K562 (cell line): Measurements from ENCODE around the gene OR2V2. TPM values are rescaled to one million over a fixed set of nuclear protein-coding genes. Genes with fewer than 3 reads are reported as not detected.

Source experiments
- CBX3 ChIP-seq, 2 experiments: IDR thresholded peaks; 1 replicate in 1 of 2; 2 replicates in 1 of 2; pipeline ENCODE4 v1.6.1; 2012; ENCODE audit warnings: inconsistent platforms in 2 of 2, low read length in 2 of 2, borderline replicate concordance in 1 of 2, control low read depth in 1 of 2
- CBX5 ChIP-seq: IDR thresholded peaks from 2 replicates; pipeline ENCODE4 v1.6.1; 2014; ENCODE audit warnings: low read depth, borderline replicate concordance
- CHD4 ChIP-seq: fragments of 200-600 bp; sonication (generic); IDR thresholded peaks from 3 replicates; pipeline ENCODE4 v1.6.1; 2012; ENCODE audit warnings: low read depth, mild to moderate bottlenecking, mixed read lengths, low read length, inconsistent platforms; ENCODE audit not compliant: insufficient read depth, insufficient replicate concordance, poor library complexity, severe bottlenecking
- JUN ChIP-seq, 2 experiments: sonication (generic) in 1 of 2; formaldehyde crosslinking in 1 of 2; IDR thresholded peaks; 2 replicates each; pipeline versions ENCODE4 v1.6.1 to v1.8.0; 2012 to 2022; ENCODE audit warnings: borderline replicate concordance in 2 of 2, mild to moderate bottlenecking in 2 of 2, improper control_type of control experiment in 1 of 2, low read depth in 1 of 2, low read length in 1 of 2, missing genetic modification reagents in 1 of 2
- JUND ChIP-seq, 2 experiments: IDR thresholded peaks; 2 replicates in 1 of 2; 3 replicates in 1 of 2; pipeline ENCODE4 v1.6.1; 2011; ENCODE audit warnings: borderline replicate concordance in 2 of 2, low read depth in 2 of 2, low read length in 2 of 2, improper control_type of control experiment in 1 of 2, missing biosample characterization in 1 of 2, missing genetic modification characterization in 1 of 2, missing genetic modification reagents in 1 of 2
- KDM4B ChIP-seq, 2 experiments: fragments of 450-650 bp in 1 of 2; sonication (generic) in 1 of 2; IDR thresholded peaks; 2 replicates each; pipeline ENCODE4 v1.6.1; 2016 to 2017; ENCODE audit warnings: borderline replicate concordance in 2 of 2, antibody characterized with exemption in 1 of 2, low read depth in 1 of 2, mild to moderate bottlenecking in 1 of 2
- NEUROD1 ChIP-seq: fragments of 150-350 bp; IDR thresholded peaks from 2 replicates; pipeline ENCODE4 v1.6.1; 2014; ENCODE audit warnings: borderline replicate concordance, low read length, low read depth; ENCODE audit not compliant: partially characterized antibody
- SRSF3 ChIP-seq: fragments of 200-400 bp; formaldehyde crosslinking; IDR thresholded peaks from 2 replicates; pipeline ENCODE4 v1.6.1; 2016; ENCODE audit warnings: mild to moderate bottlenecking, low read length, moderate library complexity; ENCODE audit not compliant: insufficient read depth
- ZNF584 ChIP-seq: fragments of 200-800 bp; sonication (Bioruptor generic); IDR thresholded peaks from 2 replicates; pipeline ENCODE4 v1.6.1; 2016; ENCODE audit warnings: low read depth, mild to moderate bottlenecking, missing genetic modification characterization, missing compliant biosample characterization
- polyA plus RNA-seq, 8 experiments: library from polyadenylated mRNA; depleted of rRNA in 4 of 8; stranded (reverse) in 5 of 8; unstranded in 3 of 8; fragments of >200 nt; fragmentation: Nextera tagmentation in 2 of 8; fragmentation: Illumina TruSeq in 1 of 8; extraction: Ambion mirVana in 2 of 8; extraction: Trizol in 1 of 8; gene quantifications; 2 replicates each; pipeline versions ENCODE4 v1.2.1 to v1.2.3, GENCODE V29; 2011 to 2014; ENCODE audit warnings: inconsistent platforms in 1 of 8, missing spikeins in 1 of 8
- total RNA-seq, 7 experiments: library from RNA; depleted of rRNA in 6 of 7; stranded (reverse); fragments of >200 nt in 6 of 7; fragmentation: Illumina TruSeq in 2 of 7; extraction: Trizol in 2 of 7; gene quantifications; 2 replicates each; pipeline versions ENCODE4 v1.2.1 to v1.2.3, GENCODE V29; 2011 to 2021; ENCODE audit warnings: low replicate concordance in 1 of 7
- TF ChIP-seq, protein P1 (sequence below): fragments of 450-650 bp; formaldehyde crosslinking; IDR thresholded peaks from 2 replicates; pipeline ENCODE4 v1.4.0; 2020; ENCODE audit warnings: mild to moderate bottlenecking, moderate library complexity
- TF ChIP-seq, protein P2 (sequence below), 2 experiments: fragments of 450-650 bp in 1 of 2; sonication (generic) in 1 of 2; formaldehyde crosslinking; conservative IDR thresholded peaks; 2 replicates each; pipeline versions ENCODE4 v1.4.0 to v1.8.1; 2020 to 2022; ENCODE audit warnings: mild to moderate bottlenecking in 1 of 2, missing genetic modification reagents in 1 of 2
- TF ChIP-seq, protein P3 (sequence below), 2 experiments: fragments of 450-650 bp; formaldehyde crosslinking in 1 of 2; IDR thresholded peaks; 2 replicates each; pipeline versions ENCODE4 v1.4.0 to v1.6.1; 2014 to 2020; ENCODE audit warnings: mild to moderate bottlenecking in 2 of 2, borderline replicate concordance in 1 of 2, low read depth in 1 of 2

OR2V2 gene
- total and polyA plus RNA-seq, 9 of the 15 experiments (the other 6 are each of a cell fraction or from before 2014, with no cell fraction given): 0.01 TPM; not detected in 8

DNA sequence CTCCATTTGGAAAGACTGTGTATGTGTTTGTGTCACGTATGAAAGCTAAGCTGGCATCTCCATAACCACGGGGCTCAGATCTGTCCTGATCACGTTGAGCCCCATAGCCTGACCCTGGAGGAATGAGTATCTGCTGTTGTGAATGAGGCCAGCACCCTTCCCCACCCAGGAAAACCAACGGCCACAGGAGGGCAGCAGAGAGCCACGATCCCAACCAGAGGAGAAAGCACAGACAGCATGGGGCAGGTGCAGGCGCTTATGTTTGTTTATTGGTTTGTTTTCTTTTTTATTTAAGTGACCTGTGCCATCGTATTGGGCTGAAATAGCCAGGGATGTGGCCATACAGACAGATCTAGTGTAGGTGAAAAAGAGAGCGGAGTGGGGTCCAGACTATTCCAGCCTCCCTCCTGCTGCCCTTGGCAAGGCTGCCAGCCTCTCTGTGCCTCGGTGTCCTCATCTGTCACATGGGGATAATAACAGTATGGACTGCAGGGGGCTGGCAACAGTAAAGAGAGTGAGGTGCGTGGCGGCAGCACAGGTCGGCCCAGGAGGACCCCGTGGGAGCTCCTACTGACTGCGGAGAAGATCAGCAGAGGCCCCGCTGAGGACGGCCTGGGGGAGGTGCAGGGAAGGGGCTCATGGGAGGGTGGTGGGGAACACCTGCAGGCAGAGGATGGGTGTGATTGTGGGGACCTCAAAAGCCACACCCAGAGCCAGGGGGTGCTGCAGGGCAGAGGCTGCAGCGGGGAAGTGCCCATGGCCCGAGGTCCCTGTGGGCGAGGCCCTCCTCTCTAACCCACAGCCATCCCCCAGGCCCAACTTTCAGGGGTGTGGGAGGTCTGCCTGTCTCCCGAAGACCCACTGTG lies 12.1 kb downstream of the OR2V2 start (continued):
- TF ChIP-seq, protein P1, sequence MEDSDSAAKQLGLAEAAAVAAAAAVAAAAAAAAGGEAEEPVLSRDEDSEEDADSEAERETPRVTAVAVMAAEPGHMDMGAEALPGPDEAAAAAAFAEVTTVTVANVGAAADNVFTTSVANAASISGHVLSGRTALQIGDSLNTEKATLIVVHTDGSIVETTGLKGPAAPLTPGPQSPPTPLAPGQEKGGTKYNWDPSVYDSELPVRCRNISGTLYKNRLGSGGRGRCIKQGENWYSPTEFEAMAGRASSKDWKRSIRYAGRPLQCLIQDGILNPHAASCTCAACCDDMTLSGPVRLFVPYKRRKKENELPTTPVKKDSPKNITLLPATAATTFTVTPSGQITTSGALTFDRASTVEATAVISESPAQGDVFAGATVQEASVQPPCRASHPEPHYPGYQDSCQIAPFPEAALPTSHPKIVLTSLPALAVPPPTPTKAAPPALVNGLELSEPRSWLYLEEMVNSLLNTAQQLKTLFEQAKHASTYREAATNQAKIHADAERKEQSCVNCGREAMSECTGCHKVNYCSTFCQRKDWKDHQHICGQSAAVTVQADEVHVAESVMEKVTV (CRISPR knock-in tag): peak; percentile 60
- peak; percentile 64 for TF ChIP-seq JUND (IDR thresholded peaks at IDR 0.05; ENCODE audit: borderline replicate concordance, low read depth, low read length)
- TF ChIP-seq JUND (tag; IDR thresholded peaks at IDR 0.05; ENCODE audit: borderline replicate concordance, low read depth, low read length): peak; percentile 14; the same call in 1 of the 3 replicates
- TF ChIP-seq SRSF3: no peak
- 0 out of 3 replicates have a peak, but pooled peaks of 1 of the 2 experiments have one; percentile 29 for TF ChIP-seq CBX3 (IDR thresholded peaks at IDR 0.05; ENCODE audit: borderline replicate concordance in 1 of 2, low read length in 2 of 2)
- TF ChIP-seq CBX5: peak; percentile 12; the same call in 1 of the 2 replicates
- TF ChIP-seq KDM4B (IDR thresholded peaks at IDR 0.05; ENCODE audit: borderline replicate concordance in 2 of 2, low read depth in 1 of 2): no peak
- TF ChIP-seq, protein P2, sequence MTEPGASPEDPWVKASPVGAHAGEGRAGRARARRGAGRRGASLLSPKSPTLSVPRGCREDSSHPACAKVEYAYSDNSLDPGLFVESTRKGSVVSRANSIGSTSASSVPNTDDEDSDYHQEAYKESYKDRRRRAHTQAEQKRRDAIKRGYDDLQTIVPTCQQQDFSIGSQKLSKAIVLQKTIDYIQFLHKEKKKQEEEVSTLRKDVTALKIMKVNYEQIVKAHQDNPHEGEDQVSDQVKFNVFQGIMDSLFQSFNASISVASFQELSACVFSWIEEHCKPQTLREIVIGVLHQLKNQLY (CRISPR knock-in tag; conservative IDR thresholded peaks at IDR 0.05): no peak
- TF ChIP-seq, protein P3, sequence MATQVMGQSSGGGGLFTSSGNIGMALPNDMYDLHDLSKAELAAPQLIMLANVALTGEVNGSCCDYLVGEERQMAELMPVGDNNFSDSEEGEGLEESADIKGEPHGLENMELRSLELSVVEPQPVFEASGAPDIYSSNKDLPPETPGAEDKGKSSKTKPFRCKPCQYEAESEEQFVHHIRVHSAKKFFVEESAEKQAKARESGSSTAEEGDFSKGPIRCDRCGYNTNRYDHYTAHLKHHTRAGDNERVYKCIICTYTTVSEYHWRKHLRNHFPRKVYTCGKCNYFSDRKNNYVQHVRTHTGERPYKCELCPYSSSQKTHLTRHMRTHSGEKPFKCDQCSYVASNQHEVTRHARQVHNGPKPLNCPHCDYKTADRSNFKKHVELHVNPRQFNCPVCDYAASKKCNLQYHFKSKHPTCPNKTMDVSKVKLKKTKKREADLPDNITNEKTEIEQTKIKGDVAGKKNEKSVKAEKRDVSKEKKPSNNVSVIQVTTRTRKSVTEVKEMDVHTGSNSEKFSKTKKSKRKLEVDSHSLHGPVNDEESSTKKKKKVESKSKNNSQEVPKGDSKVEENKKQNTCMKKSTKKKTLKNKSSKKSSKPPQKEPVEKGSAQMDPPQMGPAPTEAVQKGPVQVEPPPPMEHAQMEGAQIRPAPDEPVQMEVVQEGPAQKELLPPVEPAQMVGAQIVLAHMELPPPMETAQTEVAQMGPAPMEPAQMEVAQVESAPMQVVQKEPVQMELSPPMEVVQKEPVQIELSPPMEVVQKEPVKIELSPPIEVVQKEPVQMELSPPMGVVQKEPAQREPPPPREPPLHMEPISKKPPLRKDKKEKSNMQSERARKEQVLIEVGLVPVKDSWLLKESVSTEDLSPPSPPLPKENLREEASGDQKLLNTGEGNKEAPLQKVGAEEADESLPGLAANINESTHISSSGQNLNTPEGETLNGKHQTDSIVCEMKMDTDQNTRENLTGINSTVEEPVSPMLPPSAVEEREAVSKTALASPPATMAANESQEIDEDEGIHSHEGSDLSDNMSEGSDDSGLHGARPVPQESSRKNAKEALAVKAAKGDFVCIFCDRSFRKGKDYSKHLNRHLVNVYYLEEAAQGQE (IDR thresholded peaks at IDR 0.05; ENCODE audit: borderline replicate concordance): peak; percentile 83
- TF ChIP-seq, protein P3 (CRISPR knock-in tag; IDR thresholded peaks at IDR 0.05; ENCODE audit: low read depth): no peak
- TF ChIP-seq JUN (IDR thresholded peaks at IDR 0.05; ENCODE audit: borderline replicate concordance, low read depth, low read length): peak; percentile 16; the same call in 1 of the 2 replicates
- TF ChIP-seq JUN (CRISPR knock-in tag; IDR thresholded peaks at IDR 0.05; ENCODE audit: borderline replicate concordance): no peak
- TF ChIP-seq NEUROD1: peak; percentile 29
- no peak for TF ChIP-seq CHD4
- no peak for TF ChIP-seq ZNF584 (CRISPR knock-in tag)
